GM10266 (cell line): ENCODE measurements around the gene IHH.

Source experiments
- DNase-seq: peaks from one replicate; pipeline ENCODE4 v3.0.0; 2012; ENCODE audit errors: extremely low spot score
- TF ChIP-seq, protein P1 (sequence below): IDR thresholded peaks from 2 replicates; pipeline ENCODE4 v1.5.1; 2012; ENCODE audit warnings: mild to moderate bottlenecking, low read depth; ENCODE audit not compliant: control insufficient read depth, insufficient read depth; ENCODE audit errors: missing control alignments

The IHH gene

GRCh38 chr2:219084791-219085190, 24.1 kb upstream of the IHH start:
- no peak for DNase-seq
- TF ChIP-seq, protein P1, sequence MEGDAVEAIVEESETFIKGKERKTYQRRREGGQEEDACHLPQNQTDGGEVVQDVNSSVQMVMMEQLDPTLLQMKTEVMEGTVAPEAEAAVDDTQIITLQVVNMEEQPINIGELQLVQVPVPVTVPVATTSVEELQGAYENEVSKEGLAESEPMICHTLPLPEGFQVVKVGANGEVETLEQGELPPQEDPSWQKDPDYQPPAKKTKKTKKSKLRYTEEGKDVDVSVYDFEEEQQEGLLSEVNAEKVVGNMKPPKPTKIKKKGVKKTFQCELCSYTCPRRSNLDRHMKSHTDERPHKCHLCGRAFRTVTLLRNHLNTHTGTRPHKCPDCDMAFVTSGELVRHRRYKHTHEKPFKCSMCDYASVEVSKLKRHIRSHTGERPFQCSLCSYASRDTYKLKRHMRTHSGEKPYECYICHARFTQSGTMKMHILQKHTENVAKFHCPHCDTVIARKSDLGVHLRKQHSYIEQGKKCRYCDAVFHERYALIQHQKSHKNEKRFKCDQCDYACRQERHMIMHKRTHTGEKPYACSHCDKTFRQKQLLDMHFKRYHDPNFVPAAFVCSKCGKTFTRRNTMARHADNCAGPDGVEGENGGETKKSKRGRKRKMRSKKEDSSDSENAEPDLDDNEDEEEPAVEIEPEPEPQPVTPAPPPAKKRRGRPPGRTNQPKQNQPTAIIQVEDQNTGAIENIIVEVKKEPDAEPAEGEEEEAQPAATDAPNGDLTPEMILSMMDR = no peak

DNA sequence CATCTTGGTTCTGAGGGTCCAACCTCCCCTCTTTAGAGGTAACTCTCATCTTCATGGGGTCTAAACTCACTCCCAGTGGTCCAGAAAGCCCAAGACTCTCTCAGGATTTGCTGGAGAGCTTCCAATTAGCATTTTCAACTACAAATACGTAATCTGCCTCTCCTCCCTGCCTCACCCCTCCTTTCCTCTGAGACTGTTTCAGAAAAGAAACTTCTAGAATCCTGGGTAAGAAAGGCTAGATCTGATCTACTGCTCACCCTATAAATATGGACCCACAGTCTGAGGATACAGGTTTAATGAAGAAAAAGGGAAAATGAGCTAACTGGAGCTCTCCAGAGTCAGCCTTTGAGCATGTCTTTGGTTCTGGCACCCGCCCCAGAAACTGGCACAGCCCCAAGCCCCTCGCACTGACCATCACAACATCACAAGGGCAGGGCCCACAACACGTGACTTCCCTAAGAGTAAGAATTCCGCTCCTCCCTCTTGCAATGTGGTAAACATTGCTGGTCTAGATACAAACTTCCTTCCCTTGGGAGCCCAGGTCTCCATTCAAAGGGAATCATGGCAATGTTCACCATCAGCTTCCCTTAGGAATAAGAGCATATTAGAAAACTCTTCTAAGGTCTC, 21.7 kb upstream of the IHH start:
- DNase-seq = no peak
- TF ChIP-seq, protein P1 = no peak

GRCh38 chr2:219081701-219082331, 21.1 kb upstream of the IHH start:
- TF ChIP-seq, protein P1 = no peak
- DNase-seq = peak; percentile 9

- no peak for DNase-seq
- TF ChIP-seq, protein P1 = no peak
Measured at GRCh38 chr2:219081096-219081495, 20.4 kb upstream of the IHH start.

GRCh38 chr2:219079417-219079816, 18.7 kb upstream of the IHH start:
- TF ChIP-seq, protein P1 = no peak
- no peak for DNase-seq

DNA sequence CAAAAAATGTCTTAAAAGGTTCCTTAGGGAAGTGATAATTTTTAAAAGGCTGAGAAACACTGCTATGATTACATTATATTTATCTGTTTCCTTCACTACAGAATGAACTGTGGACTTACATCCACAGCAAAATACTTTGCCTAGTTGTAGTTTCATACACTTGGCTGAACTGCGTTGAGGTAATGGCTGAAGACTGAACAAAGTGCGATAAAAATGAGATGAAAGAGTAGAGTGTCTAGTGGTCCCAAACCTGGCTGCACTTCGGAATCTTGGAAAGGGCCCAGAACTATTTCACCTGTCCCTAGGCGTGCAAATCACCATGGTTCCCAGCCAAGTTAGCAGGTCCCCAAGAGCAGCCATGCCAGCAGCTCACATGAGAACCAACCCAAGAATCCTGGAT, 18.2 kb upstream of the IHH start:
- TF ChIP-seq, protein P1 = no peak
- DNase-seq = no peak

DNA sequence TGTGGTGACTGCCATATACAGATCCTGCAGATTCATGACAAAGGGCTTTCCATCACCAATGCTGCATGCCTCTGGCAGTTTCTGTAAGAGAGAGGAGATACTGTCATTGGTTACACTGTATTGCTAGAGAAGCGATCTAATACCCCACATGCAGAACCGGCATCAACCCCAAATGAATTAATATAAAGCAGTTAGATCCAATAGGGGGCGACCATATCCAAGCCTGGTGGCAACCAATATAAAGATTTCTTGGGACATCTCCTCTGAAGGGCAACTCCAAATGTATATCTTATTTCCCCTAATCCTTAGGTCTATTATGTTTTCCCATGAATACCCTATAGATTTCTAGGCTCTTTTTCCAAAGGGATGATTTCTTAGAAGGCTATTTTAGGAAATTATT, 17.4 kb upstream of the IHH start:
- TF ChIP-seq, protein P1 = no peak
- peak; percentile 6 for DNase-seq
